ENCODE results near the gene ENG. TPM values are rescaled to one million over a fixed set of nuclear protein-coding genes. Genes with fewer than 3 reads are reported as not detected.

ENG gene
- total and polyA plus RNA-seq, 12 donors: 76.8 to 310 (median 142) TPM

GRCh38 chr9:127867356-127868277 lies 13.2 kb upstream of the ENG start:
- DNase-seq (peak; percentile 68 to 74), ATAC-seq (peak; percentile 24 to 73 (median 64))
- TF ChIP-seq CTCF (IDR thresholded peaks at IDR 0.05): peak in 4 of 9 donors; percentile 10 to 33 (median 17)
- intact Hi-C loops (cut with DNase I): loop anchor here in 3 of 10 donors (2.0 to 5.0 kb wide), 4 partner anchors 40 to 275 kb away; partner anchors contain the start of genes CDK9 (in 3 of the 3) and TOR2A (in 1 of the 3)
- Histone ChIP-seq H3K27ac (peak overlapping the region; percentile 58 to 92 (median 84)), H3K9me3 (no peaks in the 10 kb centered on the region), H3K27me3 (no peaks in the 10 kb centered on the region), H3K36me3 (peaks cover 0 to 56% (median 22%) of the 10 kb centered on the region in 9 donors), H3K4me1 (peaks cover 2 to 62% (median 41%) of the 10 kb centered on the region in 9 donors), H3K4me3 (peak overlapping the region in 1 of 10 donors; percentile 5)
- 66 to 68% methylated on average over 30 of the region's 30 CpGs for WGBS, 2 donors

GRCh38 chr9:127866535-127866934 lies 12.1 kb upstream of the ENG start:
- Histone ChIP-seq H3K36me3 (peaks cover 0 to 45% (median 13%) of the 10 kb centered on the region in 9 donors), H3K27ac (peak overlapping the region in 7 of 10 donors; percentile 22 to 92 (median 84)), H3K9me3 (no peaks in the 10 kb centered on the region), H3K4me3 (no peak overlapping the region), H3K4me1 (peaks cover 13 to 69% (median 52%) of the 10 kb centered on the region in 9 donors), H3K27me3 (no peaks in the 10 kb centered on the region)
- TF ChIP-seq CTCF (IDR thresholded peaks at IDR 0.05): no peak
- WGBS, 2 donors: 89 to 94% methylated on average over 13 of the region's 13 CpGs
- DNase-seq (no peak), ATAC-seq (no peak)
- intact Hi-C loops (cut with DNase I): loop anchor here in 3 of 10 donors (5.0 kb wide), 3 partner anchors 39 to 274 kb away; partner anchors contain the start of gene CDK9 (in 3 of the 3)

- DNase-seq (no peak), ATAC-seq (no peak)
- peaks cover 0 to 38% (median 6%) of the 10 kb centered on the region in 9 donors for H3K36me3 ChIP-seq
- H3K4me3 ChIP-seq: no peak overlapping the region
- H3K27me3 ChIP-seq: no peaks in the 10 kb centered on the region
- peak overlapping the region in 8 of 10 donors; percentile 15 to 99 (median 67) for H3K27ac ChIP-seq
- TF ChIP-seq CTCF (IDR thresholded peaks at IDR 0.05): no peak
- peaks cover 19 to 76% (median 58%) of the 10 kb centered on the region in 9 donors for H3K4me1 ChIP-seq
- intact Hi-C loops (cut with DNase I): loop anchor here in 3 of 10 donors (5.0 kb wide), 3 partner anchors 39 to 274 kb away; partner anchors contain the start of gene CDK9 (in 3 of the 3)
- WGBS, 2 donors: 82% methylated on average over 19 of the region's 19 CpGs
- H3K9me3 ChIP-seq: no peaks in the 10 kb centered on the region
Observed at GRCh38 chr9:127865645-127866464, 11.4 kb upstream of the ENG start.
